HG03342 (cell line): ENCODE data around the gene CZIB.
"Not testable (repeated sequence)": the region's sequence is repeated elsewhere in the genome, so short reads cannot be mapped to it uniquely, and the experiment has no call there.

Source experiments
- ATAC-seq: cut with Tn5 transposase; IDR thresholded peaks from one replicate; pipeline ENCODE4 v1.9.1; 2021; ENCODE audit warnings: mild to moderate bottlenecking, moderate library complexity; ENCODE audit not compliant: unreplicated experiment

Gene CZIB

DNA sequence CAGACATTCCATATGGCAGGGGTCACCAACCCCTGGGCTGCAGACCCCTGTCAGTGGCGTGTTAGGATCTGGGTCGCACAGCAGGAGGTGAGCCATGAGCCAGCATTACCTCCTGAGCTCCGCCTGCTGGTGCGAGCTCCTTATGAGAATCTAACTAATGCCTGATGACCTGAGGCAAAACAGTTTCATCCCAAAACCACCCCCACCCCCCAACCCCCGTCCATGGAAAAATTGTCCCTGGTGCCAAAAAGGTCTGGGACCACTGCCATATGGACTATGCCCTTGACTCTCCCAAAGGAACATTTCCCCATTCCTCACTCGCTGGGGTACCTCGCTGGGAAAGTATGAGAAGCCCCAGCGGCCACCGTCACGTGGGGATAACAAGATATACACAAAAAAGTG is 30.2 kb downstream of the CZIB start:
- no peak for ATAC-seq

DNA sequence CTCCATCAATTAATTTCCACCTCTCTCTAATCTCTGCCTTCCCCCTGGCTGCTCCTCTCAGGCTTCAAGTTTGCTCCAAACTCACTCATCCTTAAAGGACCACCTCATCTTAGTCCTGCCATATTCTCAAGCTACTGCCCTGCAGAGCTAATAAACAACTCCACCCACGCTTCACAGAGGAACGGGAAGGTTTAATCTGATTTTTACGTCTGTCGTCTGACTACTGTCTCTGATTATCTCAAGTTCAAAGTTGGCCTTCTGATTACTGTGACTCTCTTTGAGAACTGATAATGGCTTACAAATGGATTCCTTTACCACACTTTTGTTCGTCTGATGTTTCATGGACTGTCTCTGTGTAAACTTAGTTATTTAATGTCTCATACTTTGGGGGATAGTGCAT is 31.4 kb downstream of the CZIB start:
- no peak for ATAC-seq

DNA sequence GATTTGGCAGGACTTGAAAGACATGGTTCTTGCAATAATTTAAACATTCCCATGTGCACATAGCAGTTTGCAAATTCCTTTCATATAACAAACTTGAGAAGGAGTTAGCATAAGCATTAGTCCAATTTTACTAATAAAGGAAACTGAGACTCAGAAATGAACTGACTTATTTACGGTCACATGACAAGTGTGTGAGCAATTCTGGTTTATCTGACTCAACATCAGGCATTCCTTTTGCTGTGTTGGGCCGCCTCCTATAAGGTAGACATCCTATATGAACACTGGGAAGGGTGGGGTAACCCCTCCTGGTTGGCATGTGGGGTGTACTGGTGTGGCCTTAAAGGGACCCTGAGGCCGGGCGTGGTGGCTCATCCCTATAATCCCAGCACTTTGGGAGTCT is 32.3 kb downstream of the CZIB start:
- no peak for ATAC-seq

DNA sequence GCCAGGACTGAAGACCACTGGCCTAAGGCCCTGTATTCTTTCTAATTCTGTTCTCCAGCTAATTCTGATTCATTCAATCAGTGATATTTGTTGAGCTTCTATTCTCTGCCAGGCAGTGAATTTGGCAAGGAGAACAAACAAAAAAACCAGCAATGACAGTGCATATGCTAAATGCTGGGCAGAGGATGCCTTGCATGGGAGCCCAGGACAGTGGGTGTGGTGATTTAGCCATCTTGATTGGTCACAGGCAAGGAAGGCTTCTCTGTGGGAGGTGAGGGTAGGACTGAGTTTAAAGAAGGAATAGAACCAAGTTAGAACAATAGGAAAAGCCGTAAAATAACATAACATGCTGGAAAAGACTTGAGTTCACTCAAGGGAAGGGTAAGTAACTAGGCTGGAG is 33.0 kb downstream of the CZIB start:
- ATAC-seq: no peak

DNA sequence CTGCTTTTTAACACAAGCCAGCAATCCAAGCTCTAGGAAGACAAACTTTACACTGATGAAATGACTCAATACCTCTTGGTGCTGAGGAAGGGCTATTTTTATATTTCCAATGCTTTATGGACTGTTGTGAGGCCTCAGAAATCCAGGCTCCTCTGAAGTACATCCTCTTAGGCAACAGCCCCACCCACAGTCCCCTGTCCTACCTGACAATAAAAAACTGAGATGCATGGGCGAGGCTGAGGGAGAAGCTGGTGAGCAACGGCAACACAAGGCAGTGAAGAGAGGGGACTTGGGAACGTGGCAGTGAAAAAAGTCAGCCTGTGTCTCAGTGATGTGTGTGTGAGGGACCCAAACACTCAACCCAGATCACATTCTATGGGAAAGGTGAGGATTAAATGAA is 33.9 kb downstream of the CZIB start:
- ATAC-seq: no peak

DNA sequence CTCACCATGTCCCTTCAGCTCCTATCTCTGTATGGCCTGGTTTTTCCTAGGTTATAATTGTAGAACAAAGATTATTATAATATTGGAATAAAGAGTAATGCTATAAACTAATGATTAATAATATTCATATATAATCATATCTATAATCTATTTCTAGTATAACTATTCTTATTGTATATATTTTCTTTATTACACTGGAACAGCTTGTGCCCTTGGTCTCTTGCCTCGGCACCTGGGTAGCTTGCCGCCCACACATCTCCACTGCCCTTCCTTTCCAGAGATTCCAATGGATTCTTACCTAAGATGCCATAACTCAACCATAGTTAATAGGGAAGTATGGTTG is 34.5 kb downstream of the CZIB start:
- ATAC-seq: not testable (repeated sequence)

DNA sequence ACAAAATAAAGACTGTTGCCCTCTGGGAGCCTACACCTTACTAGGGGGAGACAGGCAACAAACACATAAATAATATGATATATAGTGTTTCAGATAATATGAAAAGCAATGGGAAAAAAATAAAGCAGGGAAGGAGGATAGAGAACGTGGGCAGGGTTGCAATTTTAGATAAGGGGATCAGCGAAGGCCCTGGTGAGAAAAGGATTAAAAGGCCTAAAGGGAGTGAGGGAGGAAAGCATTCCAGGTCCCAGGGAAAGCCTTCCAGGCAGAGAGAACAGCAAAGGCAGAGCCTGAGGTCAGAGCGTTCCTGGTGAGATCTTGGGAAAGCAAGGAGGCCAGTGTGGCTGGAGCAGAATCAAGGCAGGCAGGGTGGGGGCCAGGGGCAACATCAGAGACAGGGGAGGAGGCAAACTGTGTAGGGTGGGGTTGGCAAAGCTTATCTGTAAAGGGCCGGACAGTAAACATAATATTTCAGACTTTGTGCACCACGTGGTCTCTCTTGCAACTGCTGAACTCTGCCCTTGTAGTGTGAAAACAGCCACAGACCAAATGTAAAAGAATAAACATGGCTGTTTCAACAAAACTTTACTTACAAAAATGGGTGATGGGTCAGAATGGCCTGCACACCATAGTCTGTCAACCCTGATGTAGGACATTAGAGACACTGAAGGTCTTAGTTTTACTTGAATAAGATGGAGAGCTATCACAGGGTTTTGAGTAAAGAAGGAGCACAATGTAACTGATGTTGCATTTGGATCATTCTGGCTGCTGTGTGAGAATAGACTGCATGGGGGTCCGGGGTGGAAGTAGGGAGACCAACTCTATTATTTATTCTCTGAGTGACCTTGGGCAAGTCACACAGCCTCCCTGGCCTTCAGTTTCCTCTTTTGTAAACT is 37.1 kb downstream of the CZIB start:
- ATAC-seq: no peak

DNA sequence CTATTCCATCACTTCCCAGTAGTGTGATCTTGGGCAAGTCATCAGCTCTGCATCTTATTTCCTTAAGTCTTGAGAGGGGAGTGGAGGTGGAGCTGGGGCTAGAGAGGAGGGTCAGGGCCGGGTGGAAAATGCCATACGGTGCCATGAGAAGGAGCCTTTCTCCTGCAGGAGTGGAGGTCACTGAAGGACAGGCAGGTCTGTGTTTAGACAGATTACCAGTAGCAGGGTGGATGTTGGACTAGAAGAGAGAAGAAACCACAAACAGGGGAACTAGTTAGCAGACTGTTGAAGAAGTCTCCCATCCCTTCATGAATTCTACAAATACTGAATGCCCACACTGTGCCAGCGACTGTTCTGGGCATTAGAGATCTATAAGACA is 37.7 kb downstream of the CZIB start:
- ATAC-seq: no peak

DNA sequence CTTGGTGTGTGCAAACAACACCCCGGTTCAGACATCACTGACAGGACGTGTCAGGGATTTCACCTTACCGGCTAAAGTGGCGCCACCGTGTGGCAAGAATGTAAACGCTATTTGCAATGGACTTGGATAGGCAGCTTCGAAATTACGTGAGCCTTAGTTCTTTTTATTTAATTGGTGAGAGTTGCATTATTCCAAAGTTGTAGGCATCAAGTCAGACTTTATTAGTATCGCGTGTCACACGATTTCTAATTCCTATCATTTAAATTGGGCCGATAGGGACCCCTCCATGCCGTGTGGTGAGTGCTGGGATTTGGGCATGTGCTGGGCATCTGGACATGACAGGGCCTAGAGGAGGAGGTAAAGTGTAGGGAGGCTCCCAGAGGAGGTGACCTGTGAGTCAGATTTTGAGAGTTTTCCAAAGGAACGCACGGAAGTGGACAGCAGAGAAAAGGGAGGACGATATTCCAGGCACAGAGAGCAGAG is 38.3 kb downstream of the CZIB start:
- no peak for ATAC-seq

DNA sequence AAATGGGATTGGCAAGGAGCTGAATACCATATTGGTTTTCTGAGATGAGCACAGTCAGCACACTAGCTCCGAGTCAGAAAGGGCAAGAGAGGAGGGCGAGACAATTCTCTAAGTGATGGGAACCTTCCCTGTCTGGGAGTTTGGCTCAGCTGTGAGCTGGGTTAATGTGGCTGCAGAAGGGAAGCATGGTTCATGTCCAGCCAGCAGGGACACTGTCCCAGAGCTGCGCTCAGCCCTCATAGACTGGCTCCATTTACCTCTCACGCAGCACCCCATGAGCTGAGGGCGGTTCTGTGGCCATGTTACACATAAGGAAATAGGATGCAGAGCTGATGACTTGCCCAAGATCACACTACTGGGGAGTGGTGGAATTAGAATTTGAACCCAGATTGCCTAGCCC is 39.5 kb downstream of the CZIB start:
- ATAC-seq: no peak

DNA sequence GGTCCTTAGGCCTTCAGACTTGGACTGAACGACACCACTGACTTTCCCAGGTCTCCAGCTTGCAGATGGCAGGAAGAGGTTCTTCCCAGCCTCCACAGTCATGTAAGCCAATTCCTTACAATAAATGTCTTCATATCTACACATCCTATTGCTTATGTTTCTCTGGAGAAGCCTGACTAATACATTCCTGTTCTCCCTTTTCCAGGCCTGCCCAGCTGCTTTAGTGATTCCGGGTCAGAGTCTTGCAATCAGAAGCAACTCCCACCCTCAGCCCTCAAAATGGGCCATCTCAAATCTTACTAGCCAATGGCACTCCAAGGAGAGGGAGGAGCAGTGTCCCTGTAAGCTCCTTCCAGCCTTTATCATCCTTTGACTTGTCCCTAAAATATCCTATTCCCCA is 40.2 kb downstream of the CZIB start:
- no peak for ATAC-seq

DNA sequence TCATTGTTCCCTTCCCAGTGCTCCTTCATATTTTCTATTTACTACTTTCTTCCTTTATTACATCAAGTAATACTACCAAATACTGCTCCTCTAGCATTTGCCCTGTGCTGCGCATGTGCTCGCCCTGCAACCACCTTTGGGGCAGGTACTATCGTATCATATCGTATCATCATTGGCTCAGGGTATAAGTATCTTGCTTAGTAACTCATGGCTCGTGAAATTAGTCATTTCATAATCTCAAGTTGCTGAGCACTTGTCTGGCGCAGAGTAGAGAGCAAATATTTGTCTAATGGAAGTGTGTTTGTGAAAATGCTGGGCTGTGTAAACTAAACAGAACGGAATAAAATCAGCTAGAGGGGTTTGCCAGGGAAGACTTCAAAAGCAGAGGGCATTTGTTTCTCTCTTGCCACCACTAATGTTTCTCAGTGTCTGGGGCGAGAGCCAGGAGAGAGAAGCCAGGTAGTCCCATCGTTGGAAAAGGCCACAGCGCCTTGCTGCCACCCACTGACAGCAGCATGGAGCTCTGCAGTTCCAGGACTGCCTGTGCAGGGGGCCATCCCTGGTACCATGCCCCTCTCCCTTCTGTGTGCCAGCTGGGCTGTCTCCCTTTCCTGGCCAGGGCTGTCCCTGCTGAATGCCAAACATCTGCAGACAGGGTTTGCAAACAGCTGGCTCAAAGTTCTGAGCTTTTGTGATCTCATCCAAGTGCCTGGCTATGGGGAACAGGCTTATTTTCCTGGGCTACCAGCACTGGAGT is 43.8 kb downstream of the CZIB start:
- ATAC-seq: no peak

DNA sequence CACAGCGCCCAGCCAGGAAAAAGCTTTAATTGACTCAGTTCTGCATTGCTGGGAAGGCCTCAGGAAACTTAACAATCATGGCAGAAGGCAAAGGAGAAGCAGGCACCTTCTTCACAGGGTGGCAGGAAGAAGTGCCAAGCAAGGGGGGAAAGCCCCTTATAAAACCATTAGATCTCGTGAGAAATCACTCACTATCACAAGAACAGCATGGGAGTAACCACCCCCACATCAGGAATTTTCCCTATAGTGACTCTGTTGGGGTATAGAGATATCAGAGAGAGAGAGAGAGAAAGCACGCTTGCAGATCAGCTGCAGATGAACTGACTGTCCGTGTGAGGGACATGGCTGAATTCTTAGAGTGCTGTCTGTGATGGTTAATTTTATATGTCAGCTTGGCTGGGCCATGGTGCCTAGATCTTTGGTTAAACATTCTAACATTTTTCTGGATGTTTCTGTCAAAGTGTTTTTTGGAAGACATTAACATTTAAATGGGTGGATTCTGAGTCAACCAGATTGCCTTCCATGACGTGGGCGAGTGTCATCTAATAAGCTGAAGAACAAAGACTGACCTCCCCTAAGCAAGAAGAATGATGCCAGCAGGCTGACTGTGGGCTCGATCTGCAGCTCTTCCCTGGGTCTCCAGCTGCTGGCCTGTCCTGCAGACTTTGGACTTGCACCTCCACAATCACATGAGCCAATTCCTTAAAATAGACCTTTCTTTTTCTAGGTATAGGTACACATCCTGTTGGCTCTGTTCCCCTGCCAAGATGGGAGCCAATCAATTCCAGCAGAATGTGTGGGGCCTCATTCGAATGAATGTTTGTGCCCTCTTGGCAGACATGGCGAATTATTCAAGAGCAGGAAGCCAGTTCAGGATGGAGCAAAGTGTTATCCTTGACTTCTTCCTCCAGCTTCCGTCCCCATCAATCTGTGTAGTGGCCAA is 45.2 kb downstream of the CZIB start:
- no peak for ATAC-seq

DNA sequence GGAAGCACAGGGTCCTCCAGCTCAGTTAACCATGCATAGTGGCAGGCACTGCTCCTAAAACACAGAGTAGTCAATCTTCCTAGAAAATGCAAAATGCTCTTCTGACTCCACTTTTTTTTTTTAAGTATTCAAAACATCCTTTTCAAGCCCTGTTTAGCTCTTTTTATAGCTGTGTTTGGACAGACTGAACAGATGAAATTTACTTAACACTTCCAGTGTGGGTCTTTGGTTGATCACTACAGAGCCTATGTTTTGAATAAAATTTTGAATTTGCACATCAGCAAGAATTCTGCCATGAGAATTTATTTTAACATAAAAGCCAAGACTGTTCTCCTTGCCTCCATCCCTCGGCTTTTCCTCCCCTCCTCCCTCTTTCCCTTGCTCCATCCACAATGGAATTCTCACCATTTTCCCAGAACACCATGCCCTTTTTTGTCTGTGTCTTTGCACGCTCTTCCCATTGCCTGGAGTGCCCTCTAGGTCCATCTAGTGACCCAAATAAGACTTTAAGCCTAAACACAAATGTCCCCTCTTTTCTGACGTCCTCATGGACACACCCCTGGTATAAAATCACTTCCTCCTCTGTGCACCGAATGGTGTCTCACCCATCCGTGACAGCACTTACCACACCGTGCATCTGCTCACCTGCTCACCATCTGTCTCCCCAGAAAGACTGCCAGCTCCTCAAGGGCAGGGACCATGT is 47.9 kb downstream of the CZIB start:
- peak; percentile 67 for ATAC-seq

DNA sequence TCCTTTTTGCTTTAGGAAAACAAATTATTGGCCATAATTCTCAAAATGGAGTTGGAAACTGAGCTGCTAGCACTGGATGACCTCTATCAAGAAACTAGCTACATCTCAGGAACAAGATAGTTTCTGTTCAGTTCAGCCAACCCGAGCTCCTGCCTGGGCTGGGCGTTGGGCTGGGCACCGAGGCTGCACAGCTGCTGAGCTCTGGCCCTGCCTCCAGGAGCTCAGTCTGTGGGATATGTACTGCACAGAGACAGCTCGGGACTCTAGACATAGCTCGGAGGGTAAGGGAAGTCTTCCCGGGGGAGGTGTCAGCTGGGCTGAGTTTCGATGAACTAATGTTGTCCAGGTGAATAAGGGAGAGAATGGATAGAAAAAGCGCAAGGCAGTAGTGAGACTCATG is 53.5 kb downstream of the CZIB start:
- no peak for ATAC-seq

DNA sequence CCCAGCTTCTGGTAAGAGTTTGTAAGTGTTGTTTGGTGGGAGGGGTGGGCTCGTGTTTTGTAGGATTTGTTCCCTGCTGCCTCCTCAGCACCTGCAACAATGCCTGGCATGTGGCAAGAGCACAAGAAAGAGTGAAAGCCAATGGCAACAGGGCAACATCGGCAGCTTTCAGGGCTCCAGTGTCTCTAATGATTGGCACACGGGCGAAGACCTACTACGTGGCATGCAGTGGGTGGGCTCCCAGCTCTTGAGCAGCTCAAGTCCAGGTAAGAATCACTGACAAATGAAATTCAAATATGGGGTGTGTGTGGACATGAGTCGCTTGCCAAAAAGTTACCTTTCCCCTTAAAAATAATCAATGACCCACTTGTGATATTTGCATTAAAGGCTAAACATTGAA is 54.1 kb downstream of the CZIB start:
- no peak for ATAC-seq

DNA sequence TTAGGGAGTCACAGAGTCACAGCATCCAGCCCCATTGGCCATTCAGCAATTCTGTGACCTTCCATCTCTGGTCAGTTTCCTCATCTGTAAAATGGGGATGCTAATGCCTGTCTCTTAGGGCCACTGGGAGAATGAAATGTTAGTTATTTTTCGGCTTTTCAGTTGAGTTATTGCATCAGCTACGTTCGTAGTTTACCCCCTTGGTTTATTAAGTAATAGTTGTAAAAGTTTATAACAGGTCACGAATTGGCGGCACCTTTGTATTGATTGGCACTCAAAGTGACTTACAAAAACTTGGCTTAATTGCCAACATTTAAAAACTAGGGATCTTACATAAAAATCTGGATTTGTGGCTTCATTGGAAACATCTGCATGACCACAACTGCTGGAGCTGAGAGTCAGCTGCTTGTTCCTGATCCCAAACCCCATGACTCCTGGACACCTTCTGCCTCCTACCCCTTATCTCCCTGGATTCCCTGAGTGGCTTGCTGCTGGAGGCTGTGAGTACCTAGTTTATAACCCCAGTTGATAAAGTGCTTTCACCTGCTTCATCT is 54.9 kb downstream of the CZIB start:
- ATAC-seq: no peak
